Glutamatergic neuron (in vitro differentiated cells): Measurements from ENCODE around the gene SLC15A3. TPM values are rescaled to one million over a fixed set of nuclear protein-coding genes. Genes with fewer than 3 reads are reported as not detected.

Source experiments
- DNase-seq: peaks from one replicate; pipeline ENCODE4 v3.0.0; 2022
- H3K27ac Mint-ChIP-seq: one replicate; pipeline ENCODE4 v1.8.0; 2020; ENCODE audit warnings: mild to moderate bottlenecking, mixed read lengths, inconsistent platforms; ENCODE audit not compliant: unreplicated experiment
- H3K27me3 Mint-ChIP-seq: one replicate; pipeline ENCODE4 v1.8.0; 2020; ENCODE audit warnings: mild to moderate bottlenecking, moderate library complexity, mixed read lengths, inconsistent platforms; ENCODE audit not compliant: unreplicated experiment
- H3K36me3 Mint-ChIP-seq: one replicate; pipeline ENCODE4 v1.8.0; 2020; ENCODE audit warnings: mild to moderate bottlenecking, mixed read lengths, inconsistent platforms; ENCODE audit not compliant: unreplicated experiment
- H3K4me1 Mint-ChIP-seq: one replicate; pipeline ENCODE4 v1.8.0; 2020; ENCODE audit warnings: mild to moderate bottlenecking, low read depth, mixed read lengths, inconsistent platforms; ENCODE audit not compliant: unreplicated experiment
- H3K4me3 Mint-ChIP-seq: one replicate; pipeline ENCODE4 v1.8.0; 2020; ENCODE audit warnings: mild to moderate bottlenecking, mixed read lengths, inconsistent platforms; ENCODE audit not compliant: unreplicated experiment
- H3K9me3 Mint-ChIP-seq: one replicate; pipeline ENCODE4 v1.8.0; 2020; ENCODE audit warnings: mild to moderate bottlenecking, moderate library complexity, mixed read lengths, inconsistent platforms; ENCODE audit not compliant: unreplicated experiment
- CTCF ChIP-seq: fragments of 200-600 bp; sonication (generic); IDR thresholded peaks from one replicate; pipeline ENCODE4 v1.5.0; 2021; ENCODE audit not compliant: partially characterized antibody, unreplicated experiment
- total RNA-seq: library from RNA; stranded (reverse); fragmentation: NEBNext Ultra II Directional; extraction: Animal tissue kit (Norgen Biotek cat#: 25700); gene quantifications from one replicate; pipeline ENCODE4 v1.2.1, GENCODE V29; 2021; ENCODE audit not compliant: unreplicated experiment

The SLC15A3 gene
- total RNA-seq, 1 donor from 2014 or later: 4.4 TPM

DNA sequence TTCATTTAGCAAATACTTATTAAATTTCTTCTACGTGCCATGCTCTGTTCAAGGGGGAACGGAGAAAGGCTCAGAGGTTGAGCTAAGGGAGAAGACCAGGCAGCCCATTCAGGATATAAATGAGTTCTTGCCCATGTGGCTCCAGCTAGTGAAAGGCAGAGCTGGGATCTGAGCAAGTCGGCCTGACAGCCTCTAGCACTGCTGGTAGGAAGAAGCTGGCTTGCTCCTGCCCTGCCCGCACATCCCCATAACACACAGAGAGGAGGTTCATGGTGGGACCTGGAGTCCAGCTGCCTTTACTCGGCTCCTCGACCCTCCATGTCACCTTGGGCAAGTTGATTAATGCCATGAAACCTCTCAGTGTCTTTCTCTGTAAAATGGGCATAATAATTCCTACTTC lies 2.0 kb downstream of the SLC15A3 start:
- no peaks in the 10 kb centered on the region for H3K36me3 Mint-ChIP-seq
- no peak overlapping the region for H3K4me3 Mint-ChIP-seq
- TF ChIP-seq CTCF: no peak
- H3K27me3 Mint-ChIP-seq: peaks cover 13% of the 10 kb centered on the region
- no peak overlapping the region for H3K27ac Mint-ChIP-seq
- DNase-seq: no peak
- peaks cover 19% of the 10 kb centered on the region for H3K9me3 Mint-ChIP-seq
- peaks cover 24% of the 10 kb centered on the region for H3K4me1 Mint-ChIP-seq

DNA sequence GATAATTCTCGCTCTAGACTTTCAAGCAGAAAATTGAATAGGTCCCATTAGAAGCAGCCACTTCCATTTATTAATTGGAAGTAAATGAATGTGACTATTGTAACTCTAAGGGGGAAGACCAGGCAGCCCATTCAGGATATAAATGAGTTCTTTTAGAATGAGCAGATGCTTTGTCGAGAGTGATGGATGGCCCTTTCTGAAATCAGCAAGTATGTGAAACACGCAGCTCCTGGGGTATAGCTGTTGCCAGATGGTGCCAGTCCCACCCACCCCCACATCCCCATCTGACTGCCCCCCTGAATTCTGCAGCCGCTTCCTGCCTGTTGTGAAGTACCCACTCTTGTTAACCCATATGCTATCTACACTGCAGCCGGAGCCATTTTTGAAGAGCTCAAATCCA lies 3.7 kb downstream of the SLC15A3 start:
- no peak for DNase-seq
- Mint-ChIP-seq H3K27ac (peak overlapping the region; percentile 62), H3K9me3 (peaks cover 19% of the 10 kb centered on the region), H3K4me1 (peaks cover 29% of the 10 kb centered on the region), H3K27me3 (peaks cover 15% of the 10 kb centered on the region), H3K4me3 (peak overlapping the region; percentile 28), H3K36me3 (no peaks in the 10 kb centered on the region)
- no peak for TF ChIP-seq CTCF

- peaks cover 10% of the 10 kb centered on the region for H3K27me3 Mint-ChIP-seq
- DNase-seq: no peak
- peaks cover 17% of the 10 kb centered on the region for H3K9me3 Mint-ChIP-seq
- no peaks in the 10 kb centered on the region for H3K36me3 Mint-ChIP-seq
- peak overlapping the region; percentile 76 for H3K27ac Mint-ChIP-seq
- H3K4me3 Mint-ChIP-seq: peak overlapping the region; percentile 11
- no peak for TF ChIP-seq CTCF
- peaks cover 32% of the 10 kb centered on the region for H3K4me1 Mint-ChIP-seq
These were observed 4.3 kb downstream of the SLC15A3 start for GRCh38 chr11:60947700-60948099.

DNA sequence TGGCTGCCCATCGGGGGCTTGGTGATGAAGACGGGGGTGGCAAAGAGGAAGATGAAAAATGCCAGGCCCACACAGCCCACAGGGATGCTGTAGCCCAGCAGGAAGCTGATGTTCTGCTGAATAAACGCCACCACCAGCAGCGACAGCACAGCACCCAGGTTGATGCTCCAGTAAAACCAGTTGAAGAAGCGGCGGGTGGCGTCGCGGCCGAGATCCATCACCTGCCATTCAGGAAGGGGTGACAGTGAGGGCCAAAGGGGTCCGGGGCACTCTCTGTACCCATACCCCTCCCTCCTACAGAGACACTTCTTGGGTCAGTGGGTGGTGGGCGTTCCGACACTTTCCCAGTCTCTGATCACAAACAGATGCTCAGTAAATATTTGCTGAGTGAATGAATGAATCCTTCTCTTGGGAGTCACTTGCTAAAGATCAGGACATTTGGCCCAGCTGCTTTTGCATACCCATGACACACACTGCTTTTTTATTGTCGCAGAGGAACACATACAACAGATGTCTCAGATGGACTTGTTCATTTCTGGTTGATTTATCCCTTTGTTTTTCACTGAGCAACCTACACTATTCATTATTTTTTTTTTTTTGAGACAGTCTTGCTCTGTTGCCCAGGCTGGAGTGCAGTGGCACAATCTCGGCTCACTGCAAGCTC lies 5.2 kb downstream of the SLC15A3 start:
- Mint-ChIP-seq H3K36me3 (no peaks in the 10 kb centered on the region), H3K9me3 (peaks cover 17% of the 10 kb centered on the region), H3K27ac (no peak overlapping the region), H3K4me3 (peak overlapping the region; percentile 25), H3K27me3 (peaks cover 10% of the 10 kb centered on the region), H3K4me1 (peaks cover 41% of the 10 kb centered on the region)
- DNase-seq: no peak
- no peak for TF ChIP-seq CTCF

GRCh38 chr11:60945295-60945667 lies 6.7 kb downstream of the SLC15A3 start:
- H3K9me3 Mint-ChIP-seq: peaks cover 19% of the 10 kb centered on the region
- H3K27ac Mint-ChIP-seq: no peak overlapping the region
- H3K4me1 Mint-ChIP-seq: peaks cover 47% of the 10 kb centered on the region
- H3K27me3 Mint-ChIP-seq: peaks cover 17% of the 10 kb centered on the region
- H3K36me3 Mint-ChIP-seq: no peaks in the 10 kb centered on the region
- no peak overlapping the region for H3K4me3 Mint-ChIP-seq
- no peak for DNase-seq
- no peak for TF ChIP-seq CTCF
